HUES48 (cell line): ENCODE data around the gene ATP1B4.
"Not testable (repeated sequence)": the region's sequence is repeated elsewhere in the genome, so short reads cannot be mapped to it uniquely, and the experiment has no call there.

Experiments used
- H3K27ac ChIP-seq: one replicate; pipeline ENCODE4 v1.7.0; 2013; ENCODE audit warnings: low read depth, low read length, inconsistent platforms
- H3K27me3 ChIP-seq: 2 replicates; pipeline ENCODE4 v1.6.1; 2013; ENCODE audit warnings: mild to moderate bottlenecking, low read length; ENCODE audit not compliant: control insufficient read depth, insufficient read depth
- H3K36me3 ChIP-seq: 2 replicates; pipeline ENCODE4 v1.6.1; 2013; ENCODE audit warnings: low read length; ENCODE audit not compliant: control insufficient read depth, insufficient read depth
- H3K4me1 ChIP-seq: 2 replicates; pipeline ENCODE4 v1.6.1; 2013; ENCODE audit warnings: mild to moderate bottlenecking, low read length; ENCODE audit not compliant: control insufficient read depth, insufficient read depth
- H3K4me3 ChIP-seq: 2 replicates; pipeline ENCODE4 v1.5.1; 2013; ENCODE audit warnings: mild to moderate bottlenecking, low read depth, low read length
- H3K9ac ChIP-seq: 2 replicates; pipeline ENCODE4 v1.6.1; 2013; ENCODE audit warnings: mild to moderate bottlenecking, low read depth, low read length, moderate library complexity
- H3K9me3 ChIP-seq: 2 replicates; pipeline ENCODE4 v1.6.1; 2013; ENCODE audit warnings: low read length; ENCODE audit not compliant: control insufficient read depth, insufficient read depth

ATP1B4 gene

DNA sequence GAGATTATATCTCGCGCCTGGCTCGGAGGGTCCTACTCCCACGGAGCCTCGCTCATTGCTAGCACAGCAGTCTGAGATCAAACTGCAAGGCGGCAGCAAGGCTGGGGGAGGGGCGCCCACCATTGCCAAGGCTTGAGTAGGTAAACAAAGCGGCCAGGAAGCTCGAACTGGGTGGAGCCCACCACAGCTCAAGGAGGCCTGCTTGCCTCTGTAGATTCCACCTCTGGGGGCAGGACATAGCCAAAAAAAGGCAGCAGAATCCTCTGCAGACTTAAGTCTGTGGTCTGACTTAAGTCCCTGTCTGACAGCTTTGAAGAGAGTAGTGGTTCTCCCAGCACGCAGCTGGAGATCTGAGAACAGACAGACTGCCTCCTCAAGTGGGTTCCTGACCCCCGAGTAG is 17.3 kb upstream of the ATP1B4 start:
- peaks cover 11% of the 10 kb centered on the region; the same call in 1 of the 2 replicates for H3K9me3 ChIP-seq
- not testable (repeated sequence) for H3K27ac ChIP-seq, H3K9ac ChIP-seq, H3K27me3 ChIP-seq, H3K4me1 ChIP-seq, H3K36me3 ChIP-seq, H3K4me3 ChIP-seq

DNA sequence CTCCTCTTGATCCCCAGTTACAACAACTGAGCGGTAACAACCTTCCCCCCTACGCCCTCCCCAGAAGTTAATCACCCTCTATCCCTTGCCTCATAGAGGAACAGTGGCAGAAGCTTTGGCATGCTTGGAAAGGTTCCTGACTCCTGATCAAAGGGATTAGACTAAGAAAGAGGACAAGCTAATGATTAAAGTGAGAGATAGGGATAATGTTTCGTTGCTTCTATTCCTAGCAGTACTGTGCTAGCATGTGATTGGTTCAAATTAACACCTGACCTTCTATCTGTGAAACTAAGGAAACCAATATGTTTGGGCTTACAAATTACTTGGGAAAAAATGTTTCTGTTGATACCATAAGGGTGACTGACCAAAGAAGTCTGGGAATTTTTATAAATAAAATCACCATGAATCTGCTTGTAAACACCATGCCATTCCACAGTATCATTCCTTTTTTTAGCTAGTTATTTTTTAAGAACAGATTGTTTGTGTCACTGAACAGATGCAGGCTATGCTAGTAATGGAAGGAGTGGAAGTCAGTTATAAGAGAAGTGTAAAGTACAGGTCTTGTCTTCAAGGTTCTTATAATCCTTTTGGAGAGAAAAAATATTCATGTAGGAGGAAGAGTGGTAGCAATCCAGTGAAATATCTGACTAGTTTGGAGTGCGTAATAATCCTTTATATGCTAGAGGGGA is 11.3 kb upstream of the ATP1B4 start:
- Histone ChIP-seq H3K9ac (no peak overlapping the region), H3K36me3 (no peaks in the 10 kb centered on the region), H3K4me1 (no peaks in the 10 kb centered on the region), H3K27ac (no peak overlapping the region), H3K9me3 (no peaks in the 10 kb centered on the region), H3K27me3 (no peaks in the 10 kb centered on the region; the same call in 1 of the 2 replicates), H3K4me3 (no peak overlapping the region)

DNA sequence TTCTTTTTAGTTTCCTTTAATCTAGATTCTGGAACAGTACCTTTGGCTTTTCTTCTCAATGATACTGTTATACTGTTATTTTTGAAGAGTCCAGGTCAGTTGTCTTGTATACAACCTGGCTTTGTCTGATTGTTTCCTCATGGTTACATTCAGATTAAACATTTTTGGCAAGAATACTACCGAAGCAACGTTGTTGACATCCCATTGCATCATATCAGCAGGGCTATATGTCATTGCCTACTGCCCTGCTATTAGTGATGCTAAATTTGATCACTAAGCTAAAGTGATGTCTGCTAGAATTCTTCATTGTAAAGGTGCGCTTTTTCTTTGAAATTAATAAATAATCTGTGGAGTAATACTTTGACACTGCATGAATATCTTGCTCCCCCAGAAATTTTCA is 5.8 kb upstream of the ATP1B4 start:
- no peaks in the 10 kb centered on the region; the same call in 1 of the 2 replicates for H3K27me3 ChIP-seq
- no peak overlapping the region for H3K9ac ChIP-seq
- no peaks in the 10 kb centered on the region for H3K36me3 ChIP-seq
- no peak overlapping the region for H3K27ac ChIP-seq
- H3K9me3 ChIP-seq, result no peaks in the 10 kb centered on the region
- no peak overlapping the region for H3K4me3 ChIP-seq
- H3K4me1 ChIP-seq, result peaks cover 14% of the 10 kb centered on the region

DNA sequence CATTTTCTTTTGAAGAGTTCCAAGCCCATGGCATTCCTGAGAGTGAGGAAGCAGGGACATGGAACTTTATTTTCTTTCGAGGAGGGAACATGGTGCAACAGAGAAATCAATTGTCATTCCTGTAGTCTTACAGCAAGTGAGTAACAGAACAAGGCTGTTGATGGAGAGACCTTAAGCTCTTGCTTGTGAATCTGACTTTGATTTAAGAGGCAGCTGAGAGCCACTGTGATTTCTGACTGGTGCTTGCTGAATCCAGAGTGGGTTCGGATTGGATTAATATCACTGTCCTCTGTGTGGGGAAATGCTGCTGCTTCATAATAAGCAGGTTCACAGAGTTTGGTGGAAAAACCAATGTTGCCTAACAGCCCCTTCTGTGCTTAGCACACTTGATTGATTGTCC is 4.7 kb upstream of the ATP1B4 start:
- peaks cover 14% of the 10 kb centered on the region for H3K4me1 ChIP-seq
- H3K27me3 ChIP-seq, result no peaks in the 10 kb centered on the region; the same call in 1 of the 2 replicates
- H3K4me3 ChIP-seq, result no peak overlapping the region
- no peak overlapping the region for H3K27ac ChIP-seq
- no peaks in the 10 kb centered on the region for H3K36me3 ChIP-seq
- H3K9ac ChIP-seq, result no peak overlapping the region
- H3K9me3 ChIP-seq, result no peaks in the 10 kb centered on the region

DNA sequence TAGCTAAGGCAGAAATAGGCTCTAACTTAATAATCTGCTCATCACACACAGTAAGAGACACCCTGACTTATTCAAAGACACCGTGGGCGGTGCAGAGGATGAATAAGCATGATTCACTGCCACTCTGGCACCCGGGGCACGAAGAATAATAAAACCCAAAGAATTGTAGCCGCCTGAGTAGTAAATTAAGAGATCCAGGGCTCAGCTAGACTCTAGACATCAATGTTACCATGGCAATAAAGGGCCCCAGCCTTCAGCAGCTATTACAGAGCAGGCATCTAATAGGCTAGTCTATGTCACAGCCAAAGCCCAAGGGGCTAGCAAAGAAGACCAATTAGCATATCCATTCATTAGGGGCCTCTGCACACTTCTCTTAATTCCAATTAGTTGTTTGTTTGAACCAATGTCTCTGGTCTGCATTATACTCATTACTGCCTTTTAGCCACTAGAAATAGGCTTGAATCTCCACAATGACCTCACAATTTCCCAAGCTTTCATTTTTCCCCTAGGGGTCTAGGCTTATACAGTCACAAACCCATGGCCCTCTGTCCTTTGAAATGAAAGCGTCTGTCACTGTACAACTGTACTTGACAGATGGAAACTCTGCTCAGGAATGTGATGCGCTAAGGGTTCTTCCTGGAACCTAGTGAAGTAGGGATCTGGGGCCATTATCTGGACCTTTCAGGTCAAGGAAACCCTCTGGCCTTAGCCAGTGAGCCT is 3.0 kb upstream of the ATP1B4 start:
- Histone ChIP-seq H3K27ac (no peak overlapping the region), H3K4me3 (no peak overlapping the region), H3K36me3 (no peaks in the 10 kb centered on the region)

DNA sequence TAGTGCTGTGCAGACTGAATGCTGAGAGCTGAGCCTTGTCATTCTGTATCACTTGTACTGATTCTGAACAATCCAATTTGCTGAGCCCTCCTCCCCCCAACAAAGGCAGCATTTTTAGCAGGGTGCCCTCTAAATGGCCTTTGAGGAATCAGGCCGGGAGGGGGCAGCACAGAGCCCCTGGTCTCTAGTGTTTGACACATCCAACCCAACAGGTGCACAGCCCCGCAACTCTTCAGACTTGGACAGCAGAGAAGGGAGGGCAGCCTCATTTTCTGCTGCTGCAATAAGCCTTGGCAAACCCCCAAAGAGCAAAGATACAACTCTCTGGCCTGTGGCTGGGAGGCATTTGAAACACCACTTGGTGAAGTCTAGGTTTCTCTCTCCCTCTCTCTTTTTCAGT is 3.4 kb downstream of the ATP1B4 start:
- H3K36me3 ChIP-seq, result no peaks in the 10 kb centered on the region

More for the DNA sequence above, 3.0 kb upstream of the ATP1B4 start:
- H3K9me3 ChIP-seq, result no peaks in the 10 kb centered on the region
- H3K4me1 ChIP-seq, result peaks cover 14% of the 10 kb centered on the region
- H3K27me3 ChIP-seq, result no peaks in the 10 kb centered on the region
- H3K9ac ChIP-seq, result no peak overlapping the region

DNA sequence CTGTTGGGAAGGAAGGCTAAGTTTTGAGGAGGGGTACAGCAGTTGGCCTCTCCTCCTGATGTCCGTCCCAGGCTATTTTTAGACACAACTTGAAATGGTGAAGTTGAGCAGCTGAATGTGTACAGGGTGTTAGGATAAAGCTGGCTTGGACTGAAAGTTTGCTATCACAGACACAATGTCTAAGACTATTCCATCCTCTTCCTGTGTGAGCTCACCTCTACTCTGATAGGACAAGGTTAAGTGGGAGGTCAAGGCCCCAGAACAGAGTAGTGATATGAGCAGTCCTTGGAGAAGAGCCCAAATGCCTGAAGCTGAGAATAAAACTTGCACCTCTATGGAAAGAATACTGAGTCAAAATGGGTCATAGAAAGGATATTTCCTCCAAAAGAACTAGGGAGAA is 4.1 kb downstream of the ATP1B4 start:
- Histone ChIP-seq H3K9me3 (no peaks in the 10 kb centered on the region), H3K9ac (no peak overlapping the region), H3K36me3 (no peaks in the 10 kb centered on the region), H3K4me1 (0 out of 2 replicates have a peak, but pooled peaks cover 1% of the 10 kb centered on the region), H3K4me3 (no peak overlapping the region), H3K27me3 (no peaks in the 10 kb centered on the region), H3K27ac (no peak overlapping the region)

More for the DNA sequence above, 3.4 kb downstream of the ATP1B4 start:
- Histone ChIP-seq H3K4me1 (peaks cover 8% of the 10 kb centered on the region), H3K9me3 (no peaks in the 10 kb centered on the region), H3K9ac (no peak overlapping the region), H3K27ac (no peak overlapping the region), H3K4me3 (no peak overlapping the region), H3K27me3 (no peaks in the 10 kb centered on the region)

DNA sequence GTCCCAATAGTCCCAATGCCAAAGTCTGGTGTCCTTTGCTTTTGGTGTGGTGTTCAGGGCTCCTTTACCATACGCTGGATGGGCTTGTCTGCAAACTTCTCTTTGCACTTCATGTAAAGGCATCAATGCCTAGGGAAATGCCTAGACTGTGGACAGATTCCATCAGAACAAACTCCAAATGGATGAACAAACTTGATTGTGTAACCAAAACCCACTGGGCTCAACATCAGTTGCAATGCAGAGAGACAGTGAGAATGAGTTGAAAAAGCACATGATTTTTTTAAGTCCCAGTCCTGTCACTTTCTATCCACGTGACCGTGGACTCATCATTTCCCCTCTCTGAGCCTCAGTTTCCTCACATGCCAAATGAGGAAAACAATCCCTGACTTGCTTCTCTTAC is 4.9 kb downstream of the ATP1B4 start:
- Histone ChIP-seq H3K9ac (no peak overlapping the region), H3K27ac (no peak overlapping the region), H3K36me3 (no peaks in the 10 kb centered on the region), H3K4me1 (no peaks in the 10 kb centered on the region), H3K9me3 (no peaks in the 10 kb centered on the region), H3K4me3 (no peak overlapping the region), H3K27me3 (no peaks in the 10 kb centered on the region)

DNA sequence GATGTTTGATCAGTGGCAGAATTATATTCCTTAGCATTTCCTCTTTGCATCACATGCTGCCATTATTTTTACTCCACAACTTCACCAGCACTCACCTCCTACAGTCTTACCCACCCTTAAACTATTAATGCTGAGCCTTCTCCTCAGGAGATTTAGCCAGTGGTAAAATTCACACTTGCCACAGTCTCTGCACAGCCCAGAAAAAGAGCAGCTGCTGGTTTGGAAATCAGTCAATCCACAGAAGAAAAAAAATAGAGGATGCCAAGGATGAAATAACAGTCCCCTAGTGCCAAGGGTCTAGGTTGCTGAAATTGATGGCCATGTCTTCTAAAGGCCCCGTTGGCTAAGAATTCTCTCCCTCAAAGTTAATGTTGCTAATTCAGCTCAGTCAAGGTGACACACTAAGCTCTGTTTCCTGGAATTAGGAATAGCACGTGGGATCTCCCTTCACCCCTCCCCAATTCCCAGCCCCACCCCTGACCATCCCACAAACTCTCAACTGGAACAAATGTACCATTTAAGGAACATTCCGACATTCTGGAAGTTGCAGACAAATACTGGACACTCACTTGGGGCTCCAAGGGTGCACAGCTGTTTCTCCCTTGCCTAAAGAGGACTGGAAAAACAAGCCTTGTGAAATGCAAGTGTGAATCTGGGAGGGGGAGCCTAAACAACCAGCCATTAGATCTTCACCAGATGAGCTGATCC is 5.7 kb downstream of the ATP1B4 start:
- Histone ChIP-seq H3K9ac (no peak overlapping the region), H3K4me3 (no peak overlapping the region), H3K27me3 (no peaks in the 10 kb centered on the region), H3K9me3 (no peaks in the 10 kb centered on the region), H3K4me1 (no peaks in the 10 kb centered on the region), H3K36me3 (no peaks in the 10 kb centered on the region), H3K27ac (no peak overlapping the region)

DNA sequence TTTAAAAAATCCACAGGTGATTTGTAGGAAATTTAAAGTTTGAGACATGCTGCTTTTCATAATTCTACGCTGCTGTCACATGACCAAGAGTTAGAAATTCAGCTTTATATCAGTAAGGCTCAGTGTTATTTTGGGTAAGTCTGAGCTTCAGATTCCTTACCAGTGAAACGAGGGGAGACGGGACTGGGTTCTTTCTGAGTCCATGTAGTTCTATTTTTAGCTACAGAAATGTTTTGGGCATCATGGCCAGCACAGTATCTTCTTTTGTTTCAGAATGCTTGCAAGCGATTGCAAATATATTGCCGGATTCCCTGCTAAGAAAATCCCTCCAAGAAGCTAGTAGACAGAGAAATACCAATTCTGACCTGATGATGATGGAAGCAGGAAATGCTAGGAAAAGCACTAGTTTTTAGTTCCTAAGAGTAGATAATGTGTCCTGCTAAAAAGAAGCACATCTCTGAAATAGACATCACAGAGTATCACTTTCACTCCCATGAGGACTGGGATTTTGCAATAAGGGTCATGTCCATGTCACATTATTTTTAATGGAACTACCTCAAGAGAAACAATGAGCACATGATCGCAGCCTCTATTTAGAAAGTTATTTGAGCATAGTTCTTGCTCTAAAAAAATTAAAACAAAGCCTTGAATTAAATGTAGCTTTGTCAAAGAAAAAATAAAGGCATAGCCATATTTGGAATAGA is 10.9 kb downstream of the ATP1B4 start:
- Histone ChIP-seq H3K9me3 (no peaks in the 10 kb centered on the region), H3K36me3 (no peaks in the 10 kb centered on the region), H3K27ac (no peak overlapping the region), H3K4me3 (no peak overlapping the region), H3K9ac (no peak overlapping the region), H3K4me1 (peaks cover 19% of the 10 kb centered on the region), H3K27me3 (no peaks in the 10 kb centered on the region)
